Endothelial cell of umbilical vein (primary cell): Measurements from ENCODE around the gene NFX1. TPM values are rescaled to one million over a fixed set of nuclear protein-coding genes. Genes with fewer than 3 reads are reported as not detected.

Experiments
- BruUV-seq: library from RNA; stranded (reverse); fragments of 400-500 nt; replicated peaks from 2 replicates; lab custom pipeline; 2021; lab: Mats Ljungman, UMichigan
- CTCF ChIA-PET: fragments of 300-600, 350-600 bp; sonication (Branson Sonifier 250); formaldehyde crosslinking; loops from one replicate; lab custom pipeline; 2021; ENCODE audit warnings: antibody characterized with exemption, inconsistent platforms; lab: Charles Lee
- POLR2A ChIA-PET: fragments of 300-600, 350-600 bp; sonication (Branson Sonifier 250); formaldehyde crosslinking; loops from one replicate; lab custom pipeline; 2021; ENCODE audit warnings: antibody characterized with exemption, inconsistent platforms; lab: Charles Lee
- DNase-seq: peaks from one replicate; pipeline ENCODE4 v3.0.0-alpha.2; 2011; ENCODE audit warnings: low read depth, low spot score
- FAIRE-seq: peaks from 2 replicates; lab custom pipeline; 2011; peaks lifted over from hg19 to GRCh38; lab: Jason Lieb, UNC
- H2AFZ ChIP-seq: 2 replicates; pipeline ENCODE4 v1.6.0; 2012; ENCODE audit warnings: low read depth, low read length, control low read depth, inconsistent platforms
- H3K27ac ChIP-seq: 2 replicates; pipeline ENCODE4 v1.5.1; 2011; ENCODE audit warnings: low read depth, mild to moderate bottlenecking, control low read depth, low read length, moderate library complexity; ENCODE audit not compliant: insufficient read depth
- H3K27me3 ChIP-seq, 2 experiments: 2 replicates each; pipeline versions ENCODE4 v1.6.0 to v1.6.1; 2011; ENCODE audit warnings: low read length in 2 of 2, mixed read lengths in 1 of 2; ENCODE audit not compliant: control insufficient read depth in 2 of 2, insufficient read depth in 2 of 2
- H3K36me3 ChIP-seq, 2 experiments: 2 replicates in 1 of 2; 3 replicates in 1 of 2; pipeline ENCODE4 v1.5.1; 2011; ENCODE audit warnings: low read length in 2 of 2, mild to moderate bottlenecking in 1 of 2, moderate library complexity in 1 of 2; ENCODE audit not compliant: control insufficient read depth in 2 of 2, insufficient read depth in 2 of 2; ENCODE audit errors: extremely low read depth in 1 of 2
- H3K4me1 ChIP-seq: 3 replicates; pipeline ENCODE4 v1.5.1; 2011; ENCODE audit warnings: mild to moderate bottlenecking, low read length; ENCODE audit not compliant: control insufficient read depth, insufficient read depth; ENCODE audit errors: extremely low read depth
- H3K4me2 ChIP-seq: 2 replicates; pipeline ENCODE4 v1.6.1; 2011; ENCODE audit warnings: low read length, control low read depth, mixed read lengths; ENCODE audit not compliant: insufficient read depth
- H3K4me3 ChIP-seq, 3 experiments: fragments of 200-600 bp in 1 of 3; sonication (generic), shearing (Covaris generic) in 1 of 3; replicated peaks in 1 of 3; 2 replicates each; pipeline ENCODE4 v1.5.1; 2011 to 2016; ENCODE audit warnings: control low read depth in 3 of 3, low read length in 3 of 3, mild to moderate bottlenecking in 2 of 3, inconsistent platforms in 1 of 3, low read depth in 1 of 3, moderate library complexity in 1 of 3; ENCODE audit not compliant: insufficient read depth in 1 of 3
- H3K79me2 ChIP-seq: 2 replicates; pipeline ENCODE4 v1.6.0; 2012; ENCODE audit warnings: low read length, inconsistent platforms; ENCODE audit not compliant: control insufficient read depth, insufficient read depth
- H3K9ac ChIP-seq: replicated peaks from 2 replicates; pipeline ENCODE3; 2011; ENCODE audit warnings: low read length, control low read depth; ENCODE audit not compliant: insufficient read depth; ENCODE audit errors: extremely low read depth
- H3K9me1 ChIP-seq: replicated peaks from 3 replicates; pipeline ENCODE4 v1.6.0; 2011; ENCODE audit warnings: mild to moderate bottlenecking, low read length; ENCODE audit not compliant: control insufficient read depth, insufficient read depth; ENCODE audit errors: extremely low read depth
- H3K9me3 ChIP-seq: replicated peaks from 2 replicates; pipeline ENCODE4 v1.5.1; 2012; ENCODE audit warnings: low read length, inconsistent platforms; ENCODE audit not compliant: control insufficient read depth, insufficient read depth
- H4K20me1 ChIP-seq: replicated peaks from 2 replicates; pipeline ENCODE3; 2011; ENCODE audit warnings: mild to moderate bottlenecking, low read length; ENCODE audit not compliant: control insufficient read depth, insufficient read depth; ENCODE audit errors: extremely low read depth
- CTCF ChIP-seq, 2 donors: IDR thresholded peaks; 1 replicate in 1 of 2; 2 replicates in 1 of 2; pipeline ENCODE4 v1.5.1; 2011; ENCODE audit warnings: low read length in 2 of 2, mild to moderate bottlenecking in 2 of 2, moderate library complexity in 2 of 2, control low read depth in 1 of 2, inconsistent platforms in 1 of 2, low read depth in 1 of 2; ENCODE audit not compliant: insufficient read depth in 1 of 2; ENCODE audit errors: extremely low read depth in 1 of 2
- EZH2 ChIP-seq: IDR thresholded peaks from 2 replicates; pipeline ENCODE4 v1.6.1; 2012; ENCODE audit warnings: borderline replicate concordance, low read depth, mild to moderate bottlenecking, moderate library complexity, low read length, inconsistent platforms; ENCODE audit not compliant: severe bottlenecking
- MAX ChIP-seq: IDR thresholded peaks from 2 replicates; pipeline ENCODE4 v1.6.1; 2011; ENCODE audit not compliant: insufficient read depth, insufficient read length
- POLR2A ChIP-seq: IDR thresholded peaks from 2 replicates; pipeline ENCODE4 v1.6.1; 2012; ENCODE audit warnings: low read depth, mild to moderate bottlenecking, control low read depth, low read length
- dilution Hi-C: fragments of 300-500 bp; cut with MboI; formaldehyde crosslinking; loops from one replicate; pipeline ENCODE4 v1.15.0; 2019; ENCODE audit warnings: low sequenced_read_pairs; ENCODE audit not compliant: extremely low pct_ligation_motif_present
- intact Hi-C: fragments of 100-400 bp; cut with micrococcal nuclease; formaldehyde crosslinking; loops from one replicate; pipeline ENCODE4 v1.10.0; 2022
- polyA plus RNA-seq, 4 experiments: library from polyadenylated mRNA; depleted of rRNA in 3 of 4; stranded (reverse) in 3 of 4; unstranded in 1 of 4; fragments of >200 nt; gene quantifications; 2 replicates each; pipeline versions ENCODE4 v1.2.1 to v1.2.3, GENCODE V29; 2011 to 2012; ENCODE audit warnings: missing spikeins in 1 of 4
- total RNA-seq: library from RNA; stranded (reverse); gene quantifications from 2 replicates; pipeline ENCODE4 v1.2.3, GENCODE V29; 2021

Gene NFX1
- total and polyA plus RNA-seq, 2 donors (not counting 3 experiments of a cell fraction or from before 2014, with no cell fraction given) = 19.3 to 21.7 TPM

DNA sequence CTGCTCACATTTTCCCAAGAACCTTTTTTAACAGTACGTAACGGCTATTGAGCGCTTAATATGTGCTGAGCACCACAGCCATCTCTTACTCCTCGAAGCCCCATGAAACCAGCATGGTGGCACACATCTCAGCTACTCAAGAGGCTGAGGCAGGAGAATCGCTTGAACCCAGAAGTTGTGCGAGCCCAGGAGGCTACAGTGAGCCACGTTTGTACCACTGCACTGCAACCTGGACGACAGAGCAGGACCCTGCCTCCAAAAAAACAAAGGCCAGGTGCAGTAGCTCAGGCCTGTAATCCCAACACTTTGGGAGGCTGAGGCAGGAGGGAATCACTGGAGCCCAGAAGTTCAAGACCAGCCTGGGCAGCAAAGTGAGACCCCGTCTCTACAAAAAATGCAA lies 83.9 kb downstream of the NFX1 start:
- H3K4me2 ChIP-seq = no peak overlapping the region
- no peak for FAIRE-seq
- DNase-seq = no peak
- H3K9me1 ChIP-seq = no peaks in the 10 kb centered on the region
- no peaks in the 10 kb centered on the region for H3K79me2 ChIP-seq
- peaks cover 6% of the 10 kb centered on the region for H3K4me1 ChIP-seq
- no peaks in the 10 kb centered on the region for H3K9me3 ChIP-seq
- H3K9ac ChIP-seq = no peak overlapping the region
- ChIA-PET POLR2A (interaction anchor here (1.1 kb wide), 1 partner anchor 93 kb away, joined by 3 read pairs; no protein-coding TSS in a partner anchor), CTCF (interaction anchor here (0.7 to 7.2 kb wide), 38 partner anchors 8 to 250 kb away, joined by 3 to 164 read pairs (median 7); partner anchors contain the start of genes ANKRD18B, AQP3, NFX1 and NOL6)
- intact Hi-C loops = no loop called here
- no peak overlapping the region for H3K27ac ChIP-seq
- dilution Hi-C loops = no loop called here
- TF ChIP-seq POLR2A = no peak
- H3K27me3 ChIP-seq = no peaks in the 10 kb centered on the region
- no peak overlapping the region for H2AFZ ChIP-seq
- no TSS peak for BruUV-seq
- H4K20me1 ChIP-seq = no peaks in the 10 kb centered on the region
- peaks cover 3 to 5% of the 10 kb centered on the region in 2 experiments for H3K36me3 ChIP-seq
- no peak overlapping the region for H3K4me3 ChIP-seq

GRCh38 chr9:33374634-33375237 lies 84.4 kb downstream of the NFX1 start:
- no TSS peak for BruUV-seq
- Histone ChIP-seq H2AFZ (no peak overlapping the region), H4K20me1 (no peaks in the 10 kb centered on the region), H3K27me3 (no peaks in the 10 kb centered on the region), H3K9me3 (no peaks in the 10 kb centered on the region), H3K9me1 (no peaks in the 10 kb centered on the region), H3K36me3 (peaks cover 3 to 5% of the 10 kb centered on the region in 2 experiments), H3K4me3 (peak overlapping the region in 1 of 3 experiments; percentile 16), H3K79me2 (no peaks in the 10 kb centered on the region), H3K27ac (no peak overlapping the region), H3K9ac (no peak overlapping the region), H3K4me2 (peak overlapping the region; percentile 46), H3K4me1 (peaks cover 6% of the 10 kb centered on the region)
- FAIRE-seq = peak; percentile 89
- POLR2A ChIA-PET = interaction anchor here (0.7 to 1.1 kb wide), 3 partner anchors 92 to 149 kb away, joined by 3 read pairs; partner anchors contain the start of gene ANKRD18B
- dilution Hi-C loops (no loop called here), intact Hi-C loops (loop anchor here (1.0 kb wide), 6 partner anchors 17 to 92 kb away; partner anchors contain the start of gene NFX1)
- peak; percentile 85 to 91 for TF ChIP-seq CTCF (IDR thresholded peaks at IDR 0.05; ENCODE audit: extremely low read depth in 1 of 2, insufficient read depth in 1 of 2, low read depth in 1 of 2, low read length in 2 of 2)
- TF ChIP-seq MAX = no peak
- no peak for TF ChIP-seq EZH2
- CTCF ChIA-PET = interaction anchor here (0.6 to 7.2 kb wide), 45 partner anchors 8 to 249 kb away, joined by 3 to 164 read pairs (median 6); partner anchors contain the start of genes ANKRD18B, AQP3, NFX1 and NOL6
- peak; percentile 88 for DNase-seq
